ENCODE measurements around the gene LRIT1. TPM values are rescaled to one million over a fixed set of nuclear protein-coding genes. Genes with fewer than 3 reads are reported as not detected.

LRIT1 gene
- total RNA-seq, 1 experiment from 2014 or later = not detected

DNA sequence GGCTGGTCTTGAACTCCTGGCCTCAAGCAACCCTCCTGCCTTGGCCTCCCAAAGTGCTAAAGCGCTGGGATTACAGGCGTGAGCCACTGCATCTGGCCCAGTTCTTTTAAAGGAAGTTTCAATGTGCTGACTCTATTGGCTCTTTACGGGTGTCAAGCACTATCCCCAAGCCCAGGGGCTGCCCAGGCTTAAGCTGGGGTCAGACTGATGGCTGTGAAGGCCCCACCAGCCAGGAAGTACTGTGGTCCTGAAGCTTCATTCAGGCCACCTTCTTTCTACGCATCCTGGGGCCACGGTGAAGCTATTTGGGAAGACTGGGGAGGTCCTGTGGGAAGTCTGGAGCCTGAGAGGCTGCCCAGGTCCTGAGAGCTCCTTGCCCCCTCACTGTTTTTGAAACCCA lies 59.7 kb downstream of the LRIT1 start:
- POLR2A ChIA-PET = no interaction called here
- TF ChIP-seq, protein P1, sequence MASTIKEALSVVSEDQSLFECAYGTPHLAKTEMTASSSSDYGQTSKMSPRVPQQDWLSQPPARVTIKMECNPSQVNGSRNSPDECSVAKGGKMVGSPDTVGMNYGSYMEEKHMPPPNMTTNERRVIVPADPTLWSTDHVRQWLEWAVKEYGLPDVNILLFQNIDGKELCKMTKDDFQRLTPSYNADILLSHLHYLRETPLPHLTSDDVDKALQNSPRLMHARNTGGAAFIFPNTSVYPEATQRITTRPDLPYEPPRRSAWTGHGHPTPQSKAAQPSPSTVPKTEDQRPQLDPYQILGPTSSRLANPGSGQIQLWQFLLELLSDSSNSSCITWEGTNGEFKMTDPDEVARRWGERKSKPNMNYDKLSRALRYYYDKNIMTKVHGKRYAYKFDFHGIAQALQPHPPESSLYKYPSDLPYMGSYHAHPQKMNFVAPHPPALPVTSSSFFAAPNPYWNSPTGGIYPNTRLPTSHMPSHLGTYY (CRISPR knock-in tag; IDR thresholded peaks at IDR 0.05) = no peak
- no peak for TF ChIP-seq ZNF121 (CRISPR knock-in tag; IDR thresholded peaks at IDR 0.05)
- TF ChIP-seq, protein P2, sequence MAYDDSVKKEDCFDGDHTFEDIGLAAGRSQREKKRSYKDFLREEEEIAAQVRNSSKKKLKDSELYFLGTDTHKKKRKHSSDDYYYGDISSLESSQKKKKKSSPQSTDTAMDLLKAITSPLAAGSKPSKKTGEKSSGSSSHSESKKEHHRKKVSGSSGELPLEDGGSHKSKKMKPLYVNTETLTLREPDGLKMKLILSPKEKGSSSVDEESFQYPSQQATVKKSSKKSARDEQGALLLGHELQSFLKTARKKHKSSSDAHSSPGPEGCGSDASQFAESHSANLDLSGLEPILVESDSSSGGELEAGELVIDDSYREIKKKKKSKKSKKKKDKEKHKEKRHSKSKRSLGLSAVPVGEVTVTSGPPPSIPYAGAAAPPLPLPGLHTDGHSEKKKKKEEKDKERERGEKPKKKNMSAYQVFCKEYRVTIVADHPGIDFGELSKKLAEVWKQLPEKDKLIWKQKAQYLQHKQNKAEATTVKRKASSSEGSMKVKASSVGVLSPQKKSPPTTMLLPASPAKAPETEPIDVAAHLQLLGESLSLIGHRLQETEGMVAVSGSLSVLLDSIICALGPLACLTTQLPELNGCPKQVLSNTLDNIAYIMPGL (CRISPR knock-in tag; IDR thresholded peaks at IDR 0.05) = no peak
- TF ChIP-seq, protein P3, sequence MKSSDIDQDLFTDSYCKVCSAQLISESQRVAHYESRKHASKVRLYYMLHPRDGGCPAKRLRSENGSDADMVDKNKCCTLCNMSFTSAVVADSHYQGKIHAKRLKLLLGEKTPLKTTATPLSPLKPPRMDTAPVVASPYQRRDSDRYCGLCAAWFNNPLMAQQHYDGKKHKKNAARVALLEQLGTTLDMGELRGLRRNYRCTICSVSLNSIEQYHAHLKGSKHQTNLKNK (CRISPR knock-in tag; IDR thresholded peaks at IDR 0.05) = no peak
- TF ChIP-seq, protein P4, sequence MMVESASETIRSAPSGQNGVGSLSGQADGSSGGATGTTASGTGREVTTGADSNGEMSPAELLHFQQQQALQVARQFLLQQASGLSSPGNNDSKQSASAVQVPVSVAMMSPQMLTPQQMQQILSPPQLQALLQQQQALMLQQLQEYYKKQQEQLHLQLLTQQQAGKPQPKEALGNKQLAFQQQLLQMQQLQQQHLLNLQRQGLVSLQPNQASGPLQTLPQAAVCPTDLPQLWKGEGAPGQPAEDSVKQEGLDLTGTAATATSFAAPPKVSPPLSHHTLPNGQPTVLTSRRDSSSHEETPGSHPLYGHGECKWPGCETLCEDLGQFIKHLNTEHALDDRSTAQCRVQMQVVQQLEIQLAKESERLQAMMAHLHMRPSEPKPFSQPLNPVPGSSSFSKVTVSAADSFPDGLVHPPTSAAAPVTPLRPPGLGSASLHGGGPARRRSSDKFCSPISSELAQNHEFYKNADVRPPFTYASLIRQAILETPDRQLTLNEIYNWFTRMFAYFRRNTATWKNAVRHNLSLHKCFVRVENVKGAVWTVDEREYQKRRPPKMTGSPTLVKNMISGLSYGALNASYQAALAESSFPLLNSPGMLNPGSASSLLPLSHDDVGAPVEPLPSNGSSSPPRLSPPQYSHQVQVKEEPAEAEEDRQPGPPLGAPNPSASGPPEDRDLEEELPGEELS (CRISPR knock-in tag; IDR thresholded peaks at IDR 0.05) = no peak
- TF ChIP-seq ZNF138 (CRISPR knock-in tag; conservative IDR thresholded peaks at IDR 0.05) = no peak
- TF ChIP-seq IRF2 (CRISPR knock-in tag; IDR thresholded peaks at IDR 0.05; ENCODE audit: borderline replicate concordance, low read depth) = no peak
- TF ChIP-seq ZNF671 (CRISPR knock-in tag; IDR thresholded peaks at IDR 0.05) = no peak
- no peak for TF ChIP-seq SP1 (CRISPR knock-in tag; conservative IDR thresholded peaks at IDR 0.05)
- no peak for TF ChIP-seq CREM (CRISPR knock-in tag; IDR thresholded peaks at IDR 0.05)
- Mint-ChIP-seq H3K27me3 (ENCODE audit: low read depth) (peaks cover 5% of the 10 kb centered on the region), H3K4me3 (no peak overlapping the region), H3K9me3 (peaks cover 16% of the 10 kb centered on the region), H3K4me1 (no peaks in the 10 kb centered on the region), H3K36me3 (peaks cover 10% of the 10 kb centered on the region), H3K27ac (no peak overlapping the region)
- ATAC-seq (no peak), DNase-seq (ENCODE audit: low spot score) (no peak)
- CTCF ChIA-PET = interaction anchor here (1.4 kb wide), 1 partner anchor 34 kb away, joined by 4 read pairs; no protein-coding TSS in a partner anchor

Other genes with a start within 250 kb of the LRIT1 start
- gene GHITM, start 102.0 kb downstream of the LRIT1 start, total RNA-seq (2021) = 95.9 to 98.8 TPM (median 97.6 TPM) in 3 replicates
- gene GPR15LG, start 67.7 kb downstream of the LRIT1 start, total RNA-seq (2021) = not detected in 3 replicates
- 5.0 to 7.2 TPM (median 6.4 TPM) in 3 replicates for gene CDHR1, start 47.0 kb downstream of the LRIT1 start, total RNA-seq (2021)
- not detected in 3 replicates for gene LRIT2, start 16.0 kb downstream of the LRIT1 start, total RNA-seq (2021)
- not detected in 3 replicates for gene RGR, start 3.5 kb upstream of the LRIT1 start, total RNA-seq (2021)
- gene CCSER2, start 87.0 kb upstream of the LRIT1 start, total RNA-seq (2021) = 21.4 to 30.6 TPM (median 22.7 TPM) in 3 replicates